ENCODE measurements around the gene KCNJ16. TPM values are rescaled to one million over a fixed set of nuclear protein-coding genes. Genes with fewer than 3 reads are reported as not detected.

The KCNJ16 gene
- total RNA-seq, 1 experiment from 2014 or later, result 9.3 TPM

DNA sequence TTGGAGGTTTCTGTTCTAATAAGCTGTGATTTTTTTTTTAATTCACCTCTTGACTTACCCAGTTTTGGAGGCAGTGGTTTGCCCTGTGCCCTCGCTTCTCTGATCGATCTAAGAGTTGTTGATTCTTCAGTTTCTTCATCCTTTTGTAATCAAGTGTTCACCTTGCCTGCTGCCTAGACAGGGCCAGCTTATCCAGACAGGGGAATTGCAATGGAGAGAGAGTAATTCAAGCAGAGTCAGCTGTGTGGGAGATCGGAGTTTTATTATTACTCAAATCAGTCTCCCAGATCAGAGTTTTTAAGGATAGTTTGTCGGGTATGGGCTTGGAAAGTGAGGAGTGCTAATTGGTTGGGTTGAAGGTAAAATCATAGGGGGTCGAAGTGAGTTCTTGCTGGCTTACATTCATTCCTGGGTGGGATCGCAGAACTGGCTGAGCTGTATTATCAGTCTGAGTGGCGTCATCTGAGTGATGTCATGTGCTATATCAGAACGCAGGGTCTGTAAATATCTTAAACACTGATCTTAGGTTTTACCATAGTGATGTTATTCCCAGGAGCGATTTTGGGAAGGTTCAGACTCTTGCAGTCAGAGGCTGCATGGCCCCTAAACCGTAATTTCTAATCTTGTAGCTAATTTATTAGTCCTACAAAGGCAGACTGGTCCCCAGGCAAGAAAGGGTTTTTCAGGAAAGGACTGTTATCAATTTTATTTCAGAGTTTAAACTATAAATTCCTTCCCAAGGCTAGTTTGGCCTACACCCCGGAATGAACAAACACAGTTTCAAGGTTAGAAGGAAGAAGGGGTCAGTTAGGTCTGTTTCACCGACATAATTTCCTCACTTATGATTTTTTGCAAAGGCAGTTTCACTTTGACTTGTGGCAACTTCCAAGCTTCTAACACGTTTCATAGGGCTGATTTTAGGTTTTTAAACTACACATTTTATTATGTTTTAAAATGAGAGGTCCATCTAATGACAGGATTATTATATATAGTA, 21.5 kb upstream of the KCNJ16 start:
- H3K36me3 Mint-ChIP-seq (ENCODE audit: insufficient read depth, unreplicated experiment), result no peaks in the 10 kb centered on the region
- peaks cover 55% of the 10 kb centered on the region for H3K4me1 Mint-ChIP-seq (ENCODE audit: low read depth, unreplicated experiment)
- H3K4me1 ChIP-seq, result peaks cover 68% of the 10 kb centered on the region
- no peaks in the 10 kb centered on the region for H3K9me3 Mint-ChIP-seq (ENCODE audit: unreplicated experiment)
- no peaks in the 10 kb centered on the region for H3K27me3 Mint-ChIP-seq (ENCODE audit: insufficient read depth, unreplicated experiment)
- H3K9me3 ChIP-seq, result no peaks in the 10 kb centered on the region
- ChIA-PET CTCF (no interaction called here), POLR2A (interaction anchor here (0.6 kb wide), 1 partner anchor 24 kb away, joined by 3 read pairs; no protein-coding TSS in a partner anchor)
- H3K27ac Mint-ChIP-seq (ENCODE audit: unreplicated experiment), result peak overlapping the region; percentile 65
- TF ChIP-seq, protein P1, sequence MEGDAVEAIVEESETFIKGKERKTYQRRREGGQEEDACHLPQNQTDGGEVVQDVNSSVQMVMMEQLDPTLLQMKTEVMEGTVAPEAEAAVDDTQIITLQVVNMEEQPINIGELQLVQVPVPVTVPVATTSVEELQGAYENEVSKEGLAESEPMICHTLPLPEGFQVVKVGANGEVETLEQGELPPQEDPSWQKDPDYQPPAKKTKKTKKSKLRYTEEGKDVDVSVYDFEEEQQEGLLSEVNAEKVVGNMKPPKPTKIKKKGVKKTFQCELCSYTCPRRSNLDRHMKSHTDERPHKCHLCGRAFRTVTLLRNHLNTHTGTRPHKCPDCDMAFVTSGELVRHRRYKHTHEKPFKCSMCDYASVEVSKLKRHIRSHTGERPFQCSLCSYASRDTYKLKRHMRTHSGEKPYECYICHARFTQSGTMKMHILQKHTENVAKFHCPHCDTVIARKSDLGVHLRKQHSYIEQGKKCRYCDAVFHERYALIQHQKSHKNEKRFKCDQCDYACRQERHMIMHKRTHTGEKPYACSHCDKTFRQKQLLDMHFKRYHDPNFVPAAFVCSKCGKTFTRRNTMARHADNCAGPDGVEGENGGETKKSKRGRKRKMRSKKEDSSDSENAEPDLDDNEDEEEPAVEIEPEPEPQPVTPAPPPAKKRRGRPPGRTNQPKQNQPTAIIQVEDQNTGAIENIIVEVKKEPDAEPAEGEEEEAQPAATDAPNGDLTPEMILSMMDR (IDR thresholded peaks at IDR 0.05; ENCODE audit: insufficient read depth in 1 of 2, low read depth in 1 of 2, low read length in 1 of 2, severe bottlenecking in 1 of 2, unreplicated experiment in 1 of 2), result no peak
- no peak for DNase-seq
- BruUV-seq (replicated peaks), result no TSS peak
- intact Hi-C loops (cut with micrococcal nuclease; ENCODE audit: unreplicated experiment), result no loop called here
- peak overlapping the region; percentile 43 for H3K4me3 Mint-ChIP-seq (ENCODE audit: unreplicated experiment)
- no peaks in the 10 kb centered on the region for H3K36me3 ChIP-seq (ENCODE audit: control insufficient read depth, insufficient read depth, low read length)
- H3K4me3 ChIP-seq (ENCODE audit: low read depth, low read length), result no peak overlapping the region
- H3K27me3 ChIP-seq (replicated peaks; ENCODE audit: control insufficient read depth, insufficient read depth, low read length), result no peaks in the 10 kb centered on the region

DNA sequence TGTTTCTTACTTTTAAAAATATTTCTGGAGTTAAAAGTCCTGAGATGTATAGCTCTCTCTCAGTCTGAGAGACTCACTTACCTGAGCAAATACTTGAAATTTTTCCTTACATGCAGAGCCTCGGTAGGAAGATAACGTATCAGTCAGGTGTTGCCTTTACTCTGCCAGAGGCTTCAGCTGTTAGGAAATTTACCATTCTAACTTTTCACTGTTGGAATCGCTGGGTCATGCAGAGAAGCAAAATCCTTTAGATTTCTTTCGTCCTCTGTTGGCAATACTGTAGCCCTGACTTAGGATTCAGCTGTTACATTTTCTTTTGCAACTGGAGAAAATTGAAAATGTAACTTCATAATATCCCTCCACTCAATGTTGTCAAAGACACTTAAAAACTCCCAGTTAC, 20.0 kb upstream of the KCNJ16 start:
- POLR2A ChIA-PET, result no interaction called here
- peak overlapping the region; percentile 69 for H3K27ac Mint-ChIP-seq (ENCODE audit: unreplicated experiment)
- Histone ChIP-seq H3K9me3 (no peaks in the 10 kb centered on the region), H3K36me3 (ENCODE audit: control insufficient read depth, insufficient read depth, low read length) (no peaks in the 10 kb centered on the region), H3K27me3 (replicated peaks; ENCODE audit: control insufficient read depth, insufficient read depth, low read length) (no peaks in the 10 kb centered on the region), H3K4me3 (ENCODE audit: low read depth, low read length) (no peak overlapping the region), H3K4me1 (peaks cover 67% of the 10 kb centered on the region)
- no TSS peak for BruUV-seq (replicated peaks)
- intact Hi-C loops (cut with micrococcal nuclease; ENCODE audit: unreplicated experiment), result loop anchor here (1.0 kb wide), 1 partner anchor 20 kb away; the partner anchor contains the start of gene KCNJ16
- H3K36me3 Mint-ChIP-seq (ENCODE audit: insufficient read depth, unreplicated experiment), result no peaks in the 10 kb centered on the region
- H3K27me3 Mint-ChIP-seq (ENCODE audit: insufficient read depth, unreplicated experiment), result no peaks in the 10 kb centered on the region
- peaks cover 63% of the 10 kb centered on the region for H3K4me1 Mint-ChIP-seq (ENCODE audit: low read depth, unreplicated experiment)
- CTCF ChIA-PET, result interaction anchor here (0.7 kb wide), 1 partner anchor 95 kb away, joined by 3 read pairs; no protein-coding TSS in a partner anchor
- H3K9me3 Mint-ChIP-seq (ENCODE audit: unreplicated experiment), result no peaks in the 10 kb centered on the region
- DNase-seq, result peak in 1 of 2 experiments; percentile 34
- H3K4me3 Mint-ChIP-seq (ENCODE audit: unreplicated experiment), result peak overlapping the region; percentile 64
- TF ChIP-seq, protein P1 (IDR thresholded peaks at IDR 0.05; ENCODE audit: insufficient read depth in 1 of 2, low read depth in 1 of 2, low read length in 1 of 2, severe bottlenecking in 1 of 2, unreplicated experiment in 1 of 2), result no peak

DNA sequence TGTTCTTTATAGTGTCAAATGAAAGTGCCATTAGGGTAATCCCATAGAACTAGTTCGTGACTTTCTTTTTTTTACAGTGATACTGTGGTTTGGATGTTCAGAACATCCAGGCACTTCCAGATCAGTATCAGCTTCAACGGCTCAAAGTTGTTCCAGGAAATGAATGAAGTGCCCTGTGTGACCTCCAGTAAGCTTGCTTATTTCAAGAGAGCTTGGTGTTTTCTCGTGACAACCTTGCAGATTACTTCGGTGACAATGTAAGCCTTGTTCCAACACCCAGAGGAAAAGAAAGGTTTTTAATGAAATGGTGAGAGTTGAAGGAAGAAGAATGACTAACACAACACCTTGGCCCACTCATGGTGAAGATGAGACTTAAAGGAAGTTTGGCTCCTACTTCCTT, 16.0 kb upstream of the KCNJ16 start:
- TF ChIP-seq, protein P1 (IDR thresholded peaks at IDR 0.05; ENCODE audit: insufficient read depth in 1 of 2, low read depth in 1 of 2, low read length in 1 of 2, severe bottlenecking in 1 of 2, unreplicated experiment in 1 of 2), result no peak
- Mint-ChIP-seq H3K36me3 (ENCODE audit: insufficient read depth, unreplicated experiment) (no peaks in the 10 kb centered on the region), H3K27me3 (ENCODE audit: insufficient read depth, unreplicated experiment) (no peaks in the 10 kb centered on the region)

More for the DNA sequence above, 16.0 kb upstream of the KCNJ16 start:
- Histone ChIP-seq H3K27me3 (replicated peaks; ENCODE audit: control insufficient read depth, insufficient read depth, low read length) (no peaks in the 10 kb centered on the region), H3K4me1 (peaks cover 26% of the 10 kb centered on the region), H3K9me3 (no peaks in the 10 kb centered on the region), H3K36me3 (ENCODE audit: control insufficient read depth, insufficient read depth, low read length) (no peaks in the 10 kb centered on the region), H3K4me3 (ENCODE audit: low read depth, low read length) (no peak overlapping the region)
- Mint-ChIP-seq H3K27ac (ENCODE audit: unreplicated experiment) (no peak overlapping the region), H3K4me3 (ENCODE audit: unreplicated experiment) (no peak overlapping the region), H3K4me1 (ENCODE audit: low read depth, unreplicated experiment) (peaks cover 30% of the 10 kb centered on the region), H3K9me3 (ENCODE audit: unreplicated experiment) (no peaks in the 10 kb centered on the region)
- BruUV-seq (replicated peaks), result no TSS peak
- intact Hi-C loops (cut with micrococcal nuclease; ENCODE audit: unreplicated experiment), result no loop called here
- DNase-seq, result no peak
- CTCF ChIA-PET, result no interaction called here
- POLR2A ChIA-PET, result no interaction called here
